Loucy (cell line): ENCODE measurements around the gene XAB2.
A peak's percentile ranks its signal among the peaks of the same experiment; 100 is the strongest.

Experiments
- H2AFZ ChIP-seq: fragments of 200-600 bp; sonication (generic); 2 replicates; pipeline ENCODE4 v1.6.0; 2016; ENCODE audit warnings: antibody characterized with exemption, mild to moderate bottlenecking, low read length, moderate library complexity
- H3F3A ChIP-seq: fragments of 200-600 bp; 2 replicates; pipeline ENCODE4 v1.6.0; 2016; ENCODE audit warnings: antibody characterized with exemption, low read depth, mild to moderate bottlenecking
- H3K27me3 ChIP-seq: fragments of 200-600 bp; sonication (generic); 2 replicates; pipeline ENCODE4 v1.6.1; 2014; ENCODE audit warnings: low read length, mild to moderate bottlenecking; ENCODE audit not compliant: insufficient read depth, poor library complexity, severe bottlenecking
- H3K36me3 ChIP-seq: fragments of 200-600 bp; sonication (generic); 2 replicates; pipeline ENCODE4 v1.6.1; 2016; ENCODE audit warnings: low read length; ENCODE audit not compliant: insufficient read depth
- H3K4me1 ChIP-seq: fragments of 200-600 bp; sonication (generic); 2 replicates; pipeline ENCODE4 v1.5.1; 2014; ENCODE audit warnings: low read length, mild to moderate bottlenecking; ENCODE audit not compliant: insufficient read depth, poor library complexity, severe bottlenecking
- H3K4me2 ChIP-seq: fragments of 200-600 bp; sonication (generic); 2 replicates; pipeline ENCODE4 v1.6.0; 2014; ENCODE audit warnings: antibody characterized with exemption, low read length, low read depth, mild to moderate bottlenecking; ENCODE audit not compliant: poor library complexity, severe bottlenecking
- H3K4me3 ChIP-seq: fragments of 200-600 bp; sonication (generic); 2 replicates; pipeline ENCODE4 v1.5.1; 2014; ENCODE audit warnings: low read length, mild to moderate bottlenecking, mixed read lengths; ENCODE audit not compliant: poor library complexity, severe bottlenecking
- H3K79me2 ChIP-seq: fragments of 200-600 bp; sonication (generic); 2 replicates; pipeline ENCODE4 v1.6.1; 2014; ENCODE audit warnings: low read length; ENCODE audit not compliant: insufficient read depth
- H3K9ac ChIP-seq: fragments of 200-600 bp; sonication (generic); 2 replicates; pipeline ENCODE4 v1.6.0; 2014; ENCODE audit warnings: mild to moderate bottlenecking, low read depth, low read length, moderate library complexity; ENCODE audit not compliant: poor library complexity, severe bottlenecking
- H3K9me2 ChIP-seq: fragments of 200-600 bp; sonication (generic); replicated peaks from 2 replicates; pipeline ENCODE4 v1.6.1; 2016; ENCODE audit warnings: low read depth, low read length, mixed read lengths
- H3K9me3 ChIP-seq: fragments of 200-600 bp; sonication (generic); 2 replicates; pipeline ENCODE4 v1.6.1; 2014; ENCODE audit warnings: mild to moderate bottlenecking, antibody characterized with exemption, low read length, low read depth; ENCODE audit not compliant: insufficient read depth
- H4K20me1 ChIP-seq: fragments of 200-600 bp; sonication (generic); 2 replicates; pipeline ENCODE4 v1.6.0; 2014; ENCODE audit warnings: antibody characterized with exemption, low read length, mild to moderate bottlenecking; ENCODE audit not compliant: insufficient read depth, poor library complexity, severe bottlenecking
- CTCF ChIP-seq: fragments of 200-600 bp; sonication (generic); conservative IDR thresholded peaks from 2 replicates; pipeline ENCODE4 v1.5.1; 2014; ENCODE audit warnings: mild to moderate bottlenecking, antibody characterized with exemption, low read length
- EZH2phosphoT487 ChIP-seq: fragments of 200-600 bp; IDR thresholded peaks from 2 replicates; pipeline ENCODE4 v1.6.1; 2018; ENCODE audit warnings: antibody characterized with exemption, mild to moderate bottlenecking, moderate library complexity, borderline replicate concordance

Gene XAB2

GRCh38 chr19:7652061-7652641, 22.8 kb upstream of the XAB2 start:
- Histone ChIP-seq H3K79me2 (no peaks in the 10 kb centered on the region), H3K4me1 (peaks cover 4% of the 10 kb centered on the region), H4K20me1 (no peaks in the 10 kb centered on the region), H3K36me3 (no peaks in the 10 kb centered on the region), H3K27me3 (no peaks in the 10 kb centered on the region), H3K9me3 (no peaks in the 10 kb centered on the region), H2AFZ (peak overlapping the region; percentile 89), H3K9me2 (no peaks in the 10 kb centered on the region), H3K9ac (peak overlapping the region; percentile 56), H3K4me2 (peak overlapping the region; percentile 65), H3F3A (no peaks in the 10 kb centered on the region), H3K4me3 (peak overlapping the region; percentile 58)
- TF ChIP-seq CTCF, result peak; percentile 96
- no peak for TF ChIP-seq EZH2phosphoT487

GRCh38 chr19:7650148-7650547, 20.8 kb upstream of the XAB2 start:
- Histone ChIP-seq H3K4me3 (no peak overlapping the region), H3K27me3 (no peaks in the 10 kb centered on the region), H4K20me1 (no peaks in the 10 kb centered on the region), H3F3A (no peaks in the 10 kb centered on the region), H3K9ac (no peak overlapping the region), H3K9me3 (no peaks in the 10 kb centered on the region), H3K4me1 (peaks cover 4% of the 10 kb centered on the region), H3K36me3 (no peaks in the 10 kb centered on the region), H2AFZ (no peak overlapping the region), H3K79me2 (no peaks in the 10 kb centered on the region), H3K9me2 (no peaks in the 10 kb centered on the region), H3K4me2 (no peak overlapping the region)
- TF ChIP-seq EZH2phosphoT487 (no peak), CTCF (no peak)

GRCh38 chr19:7648265-7649014, 19.1 kb upstream of the XAB2 start:
- no peaks in the 10 kb centered on the region for H4K20me1 ChIP-seq
- no peak for TF ChIP-seq CTCF
- TF ChIP-seq EZH2phosphoT487, result no peak
- H2AFZ ChIP-seq, result no peak overlapping the region
- no peaks in the 10 kb centered on the region for H3K36me3 ChIP-seq
- no peaks in the 10 kb centered on the region for H3K9me2 ChIP-seq
- no peak overlapping the region for H3K9ac ChIP-seq
- no peaks in the 10 kb centered on the region for H3K9me3 ChIP-seq
- H3K27me3 ChIP-seq, result no peaks in the 10 kb centered on the region
- no peaks in the 10 kb centered on the region for H3F3A ChIP-seq
- no peaks in the 10 kb centered on the region for H3K79me2 ChIP-seq
- no peak overlapping the region for H3K4me3 ChIP-seq
- peaks cover 4% of the 10 kb centered on the region for H3K4me1 ChIP-seq
- no peak overlapping the region for H3K4me2 ChIP-seq
